Neutrophil (primary cell): Measurements from ENCODE around the gene EP400.
"Not testable (repeated sequence)": the region's sequence is repeated elsewhere in the genome, so short reads cannot be mapped to it uniquely, and the experiment has no call there.

ENCODE experiments used
- H3K27ac ChIP-seq: fragments of 200-600 bp; sonication (generic); 2 replicates; pipeline ENCODE4 v1.5.1; 2016; ENCODE audit warnings: mild to moderate bottlenecking, moderate library complexity
- H3K27me3 ChIP-seq: fragments of 200-600 bp; sonication (generic); 2 replicates; pipeline ENCODE4 v1.6.0; 2016; ENCODE audit warnings: mild to moderate bottlenecking
- H3K36me3 ChIP-seq: fragments of 200-600 bp; sonication (generic); 2 replicates; pipeline ENCODE4 v1.5.1; 2017
- H3K4me1 ChIP-seq, 2 experiments: fragments of 200-600 bp in 1 of 2; sonication (generic) in 1 of 2; 1 replicate in 1 of 2; 2 replicates in 1 of 2; pipeline versions ENCODE4 v1.5.1 to v1.6.1; 2013 to 2016; ENCODE audit warnings: low read depth in 1 of 2, low read length in 1 of 2, mild to moderate bottlenecking in 1 of 2, moderate library complexity in 1 of 2; ENCODE audit not compliant: control insufficient read depth in 1 of 2, insufficient read depth in 1 of 2
- H3K4me3 ChIP-seq, 2 experiments: fragments of 200-600 bp in 1 of 2; sonication (generic) in 1 of 2; 1 replicate in 1 of 2; 2 replicates in 1 of 2; pipeline ENCODE4 v1.5.1; 2013 to 2016; ENCODE audit warnings: low read depth in 1 of 2, low read length in 1 of 2, mild to moderate bottlenecking in 1 of 2, moderate library complexity in 1 of 2
- H3K9me3 ChIP-seq: fragments of 200-600 bp; sonication (generic); 2 replicates; pipeline ENCODE4 v1.5.1; 2016
- CTCF ChIP-seq: fragments of 200-600 bp; sonication (generic); IDR thresholded peaks from 2 replicates; pipeline ENCODE4 v1.5.1; 2016; ENCODE audit warnings: antibody characterized with exemption

Gene EP400

GRCh38 chr12:132049442-132049841, 99.7 kb downstream of the EP400 start:
- Histone ChIP-seq H3K27me3 (no peaks in the 10 kb centered on the region), H3K4me1 (no peaks in the 10 kb centered on the region), H3K27ac (no peak overlapping the region), H3K9me3 (no peaks in the 10 kb centered on the region), H3K4me3 (no peak overlapping the region), H3K36me3 (peaks cover 99% of the 10 kb centered on the region)
- TF ChIP-seq CTCF, result no peak

- Histone ChIP-seq H3K4me3 (no peak overlapping the region), H3K9me3 (no peaks in the 10 kb centered on the region), H3K27me3 (no peaks in the 10 kb centered on the region), H3K4me1 (no peaks in the 10 kb centered on the region), H3K36me3 (peaks cover 99% of the 10 kb centered on the region), H3K27ac (no peak overlapping the region)
- TF ChIP-seq CTCF, result no peak
Observed at GRCh38 chr12:132049876-132050275, 100.1 kb downstream of the EP400 start.

- not testable (repeated sequence) for H3K9me3 ChIP-seq, H3K27me3 ChIP-seq, H3K27ac ChIP-seq, H3K4me1 ChIP-seq, H3K4me3 ChIP-seq
- peaks cover 99% of the 10 kb centered on the region for H3K36me3 ChIP-seq
Observed at GRCh38 chr12:132051718-132052117, 102.0 kb downstream of the EP400 start.

- Histone ChIP-seq H3K27ac (no peak overlapping the region), H3K9me3 (no peaks in the 10 kb centered on the region), H3K4me3 (no peak overlapping the region), H3K4me1 (no peaks in the 10 kb centered on the region), H3K27me3 (no peaks in the 10 kb centered on the region), H3K36me3 (peaks cover 99% of the 10 kb centered on the region)
- no peak for TF ChIP-seq CTCF
Observed at GRCh38 chr12:132052196-132052932, 102.6 kb downstream of the EP400 start.

- Histone ChIP-seq H3K4me1 (no peaks in the 10 kb centered on the region), H3K4me3 (no peak overlapping the region), H3K27ac (no peak overlapping the region), H3K36me3 (peaks cover 98% of the 10 kb centered on the region), H3K27me3 (no peaks in the 10 kb centered on the region), H3K9me3 (no peaks in the 10 kb centered on the region)
- TF ChIP-seq CTCF, result no peak
Observed at GRCh38 chr12:132053338-132054330, 103.9 kb downstream of the EP400 start.

GRCh38 chr12:132054983-132055382, 105.2 kb downstream of the EP400 start:
- H3K4me3 ChIP-seq, result no peak overlapping the region
- H3K27ac ChIP-seq, result no peak overlapping the region
- no peak for TF ChIP-seq CTCF
- H3K27me3 ChIP-seq, result no peaks in the 10 kb centered on the region
- H3K9me3 ChIP-seq, result no peaks in the 10 kb centered on the region
- H3K36me3 ChIP-seq, result peaks cover 95% of the 10 kb centered on the region
- H3K4me1 ChIP-seq, result no peaks in the 10 kb centered on the region
